ENCODE measurements around the gene TPGS1. TPM values are rescaled to one million over a fixed set of nuclear protein-coding genes. Genes with fewer than 3 reads are reported as not detected.
"Not testable (repeated sequence)": the region's sequence is repeated elsewhere in the genome, so short reads cannot be mapped to it uniquely, and the experiment has no call there.

TPGS1 gene
- total and polyA plus RNA-seq, 2 donors (not counting 3 experiments of a cell fraction or from before 2014, with no cell fraction given), result 20.9 to 24.7 TPM

DNA sequence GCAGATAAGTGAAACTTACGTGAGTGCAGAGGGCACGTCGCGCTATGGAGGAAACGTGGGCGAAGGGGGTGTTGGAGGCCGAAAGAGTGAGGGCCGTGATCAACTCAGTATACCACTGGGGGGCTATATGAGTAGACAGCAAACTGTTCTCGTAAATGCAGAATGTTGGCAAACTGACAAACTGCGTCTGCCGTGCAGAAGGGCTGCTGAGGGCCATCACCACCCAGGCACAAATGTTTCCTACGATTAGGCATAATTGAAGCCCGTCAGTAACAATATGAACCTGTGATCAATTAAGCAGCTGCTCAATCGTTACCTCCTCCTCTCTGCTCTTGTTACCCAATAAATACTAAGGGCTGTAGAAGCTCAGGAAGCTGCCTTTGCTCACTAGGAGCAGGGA is 28.3 kb upstream of the TPGS1 start:
- dilution Hi-C loops (cut with MboI; ENCODE audit: extremely low pct_ligation_motif_present, low sequenced_read_pairs) (no loop called here), intact Hi-C loops (cut with micrococcal nuclease) (no loop called here)
- ChIA-PET CTCF (interaction anchor here (0.9 to 2.0 kb wide), 2 partner anchors 28 to 32 kb away, joined by 3 to 6 read pairs; no protein-coding TSS in a partner anchor), POLR2A (no interaction called here)
- no peak overlapping the region for H3K9ac ChIP-seq (replicated peaks; ENCODE audit: extremely low read depth, insufficient read depth, low read length)
- no peak overlapping the region for H2AFZ ChIP-seq (ENCODE audit: low read depth, low read length)
- no peak for FAIRE-seq
- H3K9me1 ChIP-seq (replicated peaks; ENCODE audit: control insufficient read depth, extremely low read depth, insufficient read depth, low read length), result no peaks in the 10 kb centered on the region
- H3K4me2 ChIP-seq (ENCODE audit: insufficient read depth, low read length), result no peak overlapping the region
- no peaks in the 10 kb centered on the region for H3K4me1 ChIP-seq (ENCODE audit: control insufficient read depth, extremely low read depth, insufficient read depth, low read length)
- H3K9me3 ChIP-seq (replicated peaks; ENCODE audit: control insufficient read depth, insufficient read depth, low read length), result peaks cover 6% of the 10 kb centered on the region
- no peak overlapping the region for H3K4me3 ChIP-seq (replicated peaks in 1 of 3; ENCODE audit: insufficient read depth in 1 of 3, low read depth in 1 of 3, low read length in 3 of 3)
- H3K36me3 ChIP-seq (ENCODE audit: control insufficient read depth in 2 of 2, extremely low read depth in 1 of 2, insufficient read depth in 2 of 2, low read length in 2 of 2), result no peaks in the 10 kb centered on the region
- H3K79me2 ChIP-seq (ENCODE audit: control insufficient read depth, insufficient read depth, low read length), result no peaks in the 10 kb centered on the region
- no peaks in the 10 kb centered on the region for H3K27me3 ChIP-seq (ENCODE audit: control insufficient read depth in 2 of 2, insufficient read depth in 2 of 2, low read length in 2 of 2)
- DNase-seq (ENCODE audit: low read depth, low spot score), result no peak
- BruUV-seq (replicated peaks), result no TSS peak
- H3K27ac ChIP-seq (ENCODE audit: insufficient read depth, low read depth, low read length), result no peak overlapping the region
- no peak for TF ChIP-seq POLR2AphosphoS5 (IDR thresholded peaks at IDR 0.05; ENCODE audit: insufficient read depth, low read depth, low read length)
- TF ChIP-seq, protein P1, sequence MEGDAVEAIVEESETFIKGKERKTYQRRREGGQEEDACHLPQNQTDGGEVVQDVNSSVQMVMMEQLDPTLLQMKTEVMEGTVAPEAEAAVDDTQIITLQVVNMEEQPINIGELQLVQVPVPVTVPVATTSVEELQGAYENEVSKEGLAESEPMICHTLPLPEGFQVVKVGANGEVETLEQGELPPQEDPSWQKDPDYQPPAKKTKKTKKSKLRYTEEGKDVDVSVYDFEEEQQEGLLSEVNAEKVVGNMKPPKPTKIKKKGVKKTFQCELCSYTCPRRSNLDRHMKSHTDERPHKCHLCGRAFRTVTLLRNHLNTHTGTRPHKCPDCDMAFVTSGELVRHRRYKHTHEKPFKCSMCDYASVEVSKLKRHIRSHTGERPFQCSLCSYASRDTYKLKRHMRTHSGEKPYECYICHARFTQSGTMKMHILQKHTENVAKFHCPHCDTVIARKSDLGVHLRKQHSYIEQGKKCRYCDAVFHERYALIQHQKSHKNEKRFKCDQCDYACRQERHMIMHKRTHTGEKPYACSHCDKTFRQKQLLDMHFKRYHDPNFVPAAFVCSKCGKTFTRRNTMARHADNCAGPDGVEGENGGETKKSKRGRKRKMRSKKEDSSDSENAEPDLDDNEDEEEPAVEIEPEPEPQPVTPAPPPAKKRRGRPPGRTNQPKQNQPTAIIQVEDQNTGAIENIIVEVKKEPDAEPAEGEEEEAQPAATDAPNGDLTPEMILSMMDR (IDR thresholded peaks at IDR 0.05; ENCODE audit: extremely low read depth in 1 of 2, insufficient read depth in 1 of 2, low read depth in 1 of 2, low read length in 2 of 2), result no peak
- no peaks in the 10 kb centered on the region for H4K20me1 ChIP-seq (replicated peaks; ENCODE audit: control insufficient read depth, extremely low read depth, insufficient read depth, low read length)

DNA sequence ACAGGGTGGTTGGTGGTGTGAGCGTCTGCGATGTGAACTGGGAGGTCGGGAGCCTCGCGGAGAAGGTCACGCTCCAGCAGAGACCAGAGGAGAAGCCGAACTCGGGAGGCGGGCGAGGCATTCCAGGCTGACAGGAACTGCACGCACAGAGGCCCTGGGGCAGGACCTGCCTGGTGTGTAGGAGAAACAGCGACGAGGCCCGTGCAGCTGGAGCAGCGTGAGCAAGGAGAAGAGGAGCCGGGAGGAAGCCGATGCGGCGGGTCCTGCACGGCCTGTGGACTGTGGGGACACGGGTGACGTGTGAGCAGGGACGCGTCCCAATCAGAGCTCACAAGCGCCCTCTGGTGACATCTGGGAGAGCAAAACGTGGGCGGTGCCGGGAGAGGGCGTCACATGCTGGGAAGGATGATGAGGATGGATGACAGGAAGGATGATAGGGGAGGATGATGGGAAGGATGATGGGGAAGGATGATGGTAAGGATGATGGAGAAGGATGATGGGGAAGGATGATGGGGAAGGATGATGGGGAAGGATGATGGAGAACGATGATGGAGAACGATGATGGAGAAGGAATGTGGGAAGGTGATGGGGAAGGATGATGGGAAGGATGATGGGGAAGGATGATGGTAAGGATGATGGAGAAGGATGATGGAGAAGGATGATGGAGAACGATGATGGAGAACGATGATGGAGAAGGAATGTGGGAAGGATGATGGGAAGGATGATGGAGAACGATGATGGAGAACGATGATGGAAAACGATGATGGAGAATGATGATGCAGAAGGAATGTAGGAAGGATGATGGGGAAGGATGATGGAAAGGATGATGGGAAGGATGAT is 27.1 kb upstream of the TPGS1 start:
- Histone ChIP-seq H3K9me3 (replicated peaks; ENCODE audit: control insufficient read depth, insufficient read depth, low read length) (peaks cover 6% of the 10 kb centered on the region), H3K9ac (replicated peaks; ENCODE audit: extremely low read depth, insufficient read depth, low read length) (no peak overlapping the region), H3K9me1 (replicated peaks; ENCODE audit: control insufficient read depth, extremely low read depth, insufficient read depth, low read length) (no peaks in the 10 kb centered on the region), H3K36me3 (ENCODE audit: control insufficient read depth in 2 of 2, extremely low read depth in 1 of 2, insufficient read depth in 2 of 2, low read length in 2 of 2) (no peaks in the 10 kb centered on the region), H2AFZ (ENCODE audit: low read depth, low read length) (peak overlapping the region; percentile 46), H4K20me1 (replicated peaks; ENCODE audit: control insufficient read depth, extremely low read depth, insufficient read depth, low read length) (no peaks in the 10 kb centered on the region), H3K4me3 (replicated peaks in 1 of 3; ENCODE audit: insufficient read depth in 1 of 3, low read depth in 1 of 3, low read length in 3 of 3) (no peak overlapping the region), H3K4me1 (ENCODE audit: control insufficient read depth, extremely low read depth, insufficient read depth, low read length) (no peaks in the 10 kb centered on the region), H3K4me2 (ENCODE audit: insufficient read depth, low read length) (no peak overlapping the region), H3K27ac (ENCODE audit: insufficient read depth, low read depth, low read length) (no peak overlapping the region), H3K79me2 (ENCODE audit: control insufficient read depth, insufficient read depth, low read length) (no peaks in the 10 kb centered on the region), H3K27me3 (ENCODE audit: control insufficient read depth in 2 of 2, insufficient read depth in 2 of 2, low read length in 2 of 2) (no peaks in the 10 kb centered on the region)
- no peak for TF ChIP-seq EZH2 (IDR thresholded peaks at IDR 0.05; ENCODE audit: borderline replicate concordance, low read depth, low read length, severe bottlenecking)
- TF ChIP-seq, protein P1 (IDR thresholded peaks at IDR 0.05; ENCODE audit: extremely low read depth in 1 of 2, insufficient read depth in 1 of 2, low read depth in 1 of 2, low read length in 2 of 2), result peak; percentile 35 to 62
- dilution Hi-C loops (cut with MboI; ENCODE audit: extremely low pct_ligation_motif_present, low sequenced_read_pairs), result no loop called here
- FAIRE-seq (peak; percentile 72), DNase-seq (ENCODE audit: low read depth, low spot score) (peak; percentile 55)
- POLR2A ChIA-PET, result no interaction called here
- BruUV-seq (replicated peaks), result no TSS peak
- CTCF ChIA-PET, result interaction anchor here (0.6 to 2.0 kb wide), 12 partner anchors 15 to 254 kb away, joined by 3 to 10 read pairs (median 3); partner anchors contain the start of gene TPGS1
- intact Hi-C loops (cut with micrococcal nuclease), result loop anchor here (10.0 kb wide), 1 partner anchor 95 kb away; no protein-coding TSS in a partner anchor

DNA sequence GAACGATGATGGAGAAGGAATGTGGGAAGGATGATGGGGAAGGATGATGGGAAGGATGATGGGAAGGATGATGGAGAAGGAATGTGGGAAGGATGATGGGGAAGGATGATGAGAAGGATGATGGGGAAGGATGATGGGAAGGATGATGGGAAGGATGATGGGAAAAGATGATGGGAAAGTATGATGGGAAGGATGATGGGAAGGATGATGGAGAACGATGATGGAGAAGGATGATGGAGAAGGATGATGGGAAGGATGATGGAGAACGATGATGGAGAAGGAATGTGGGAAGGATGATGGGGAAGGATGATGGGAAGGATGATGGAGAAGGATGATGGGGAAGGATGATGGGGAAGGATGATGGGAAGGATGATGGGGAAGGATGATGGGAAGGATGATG is 26.2 kb upstream of the TPGS1 start:
- H3K9me1 ChIP-seq (replicated peaks; ENCODE audit: control insufficient read depth, extremely low read depth, insufficient read depth, low read length); H3K79me2 ChIP-seq (ENCODE audit: control insufficient read depth, insufficient read depth, low read length); H3K27me3 ChIP-seq (ENCODE audit: control insufficient read depth in 2 of 2, insufficient read depth in 2 of 2, low read length in 2 of 2); H3K36me3 ChIP-seq (ENCODE audit: control insufficient read depth in 2 of 2, extremely low read depth in 1 of 2, insufficient read depth in 2 of 2, low read length in 2 of 2); BruUV-seq (replicated peaks); H3K27ac ChIP-seq (ENCODE audit: insufficient read depth, low read depth, low read length); CTCF ChIA-PET; FAIRE-seq; H3K4me2 ChIP-seq (ENCODE audit: insufficient read depth, low read length); H3K4me1 ChIP-seq (ENCODE audit: control insufficient read depth, extremely low read depth, insufficient read depth, low read length); H3K9ac ChIP-seq (replicated peaks; ENCODE audit: extremely low read depth, insufficient read depth, low read length); H3K4me3 ChIP-seq (replicated peaks in 1 of 3; ENCODE audit: insufficient read depth in 1 of 3, low read depth in 1 of 3, low read length in 3 of 3); POLR2A ChIA-PET; DNase-seq (ENCODE audit: low read depth, low spot score); dilution Hi-C loops (cut with MboI; ENCODE audit: extremely low pct_ligation_motif_present, low sequenced_read_pairs); H2AFZ ChIP-seq (ENCODE audit: low read depth, low read length); H4K20me1 ChIP-seq (replicated peaks; ENCODE audit: control insufficient read depth, extremely low read depth, insufficient read depth, low read length); H3K9me3 ChIP-seq (replicated peaks; ENCODE audit: control insufficient read depth, insufficient read depth, low read length): not testable (repeated sequence)
- intact Hi-C loops (cut with micrococcal nuclease), result loop anchor here (10.0 kb wide), 1 partner anchor 96 kb away; no protein-coding TSS in a partner anchor

All from endothelial cell of umbilical vein (primary cell).